Trophoblast cell (in vitro differentiated cells and primary cell): ENCODE results near the gene LRRC74B.
"Not testable (repeated sequence)": the region's sequence is repeated elsewhere in the genome, so short reads cannot be mapped to it uniquely, and the experiment has no call there.

ENCODE experiments used
- DNase-seq, 2 donors: peaks; one replicate each; pipeline ENCODE4 v3.0.0-alpha.2; 2016
- H2AFZ ChIP-seq: 2 replicates; pipeline ENCODE4 v1.6.1; 2013; ENCODE audit warnings: low read length, moderate library complexity, mild to moderate bottlenecking; ENCODE audit not compliant: insufficient read depth, poor library complexity
- H2AK5ac ChIP-seq: 2 replicates; pipeline ENCODE4 v1.6.1; 2013; ENCODE audit warnings: mild to moderate bottlenecking, low read length
- H2BK120ac ChIP-seq: 2 replicates; pipeline ENCODE4 v1.6.1; 2013; ENCODE audit warnings: low read length, mild to moderate bottlenecking, moderate library complexity; ENCODE audit not compliant: insufficient read depth, poor library complexity
- H2BK12ac ChIP-seq: 2 replicates; pipeline ENCODE4 v1.6.1; 2013; ENCODE audit warnings: mild to moderate bottlenecking, low read length, moderate library complexity
- H2BK5ac ChIP-seq: 2 replicates; pipeline ENCODE4 v1.6.1; 2013; ENCODE audit warnings: low read length, low read depth, moderate library complexity, mild to moderate bottlenecking; ENCODE audit not compliant: poor library complexity
- H3K14ac ChIP-seq: 2 replicates; pipeline ENCODE4 v1.6.1; 2013; ENCODE audit warnings: mild to moderate bottlenecking, low read length
- H3K18ac ChIP-seq: 2 replicates; pipeline ENCODE4 v1.6.1; 2013; ENCODE audit warnings: mild to moderate bottlenecking, low read length
- H3K23ac ChIP-seq: 2 replicates; pipeline ENCODE4 v1.6.1; 2013; ENCODE audit warnings: low read length
- H3K27ac ChIP-seq: 2 replicates; pipeline ENCODE4 v1.5.1; 2013; ENCODE audit warnings: low read depth, mild to moderate bottlenecking, inconsistent platforms, low read length, moderate library complexity
- H3K27me3 ChIP-seq: 2 replicates; pipeline ENCODE4 v1.6.1; 2013; ENCODE audit warnings: inconsistent platforms, mild to moderate bottlenecking, low read length, moderate library complexity; ENCODE audit not compliant: insufficient read depth
- H3K36me3 ChIP-seq, 2 experiments: 1 replicate in 1 of 2; 2 replicates in 1 of 2; pipeline ENCODE4 v1.6.1; 2013; ENCODE audit warnings: low read length in 2 of 2, mild to moderate bottlenecking in 2 of 2, moderate library complexity in 1 of 2; ENCODE audit not compliant: insufficient read depth in 2 of 2, control insufficient read depth in 1 of 2
- H3K4ac ChIP-seq: 2 replicates; pipeline ENCODE4 v1.6.1; 2013; ENCODE audit warnings: low read depth, mild to moderate bottlenecking, low read length, moderate library complexity
- H3K4me1 ChIP-seq, 2 experiments: 1 replicate in 1 of 2; 2 replicates in 1 of 2; pipeline ENCODE4 v1.6.1; 2013; ENCODE audit warnings: low read length in 2 of 2, mild to moderate bottlenecking in 2 of 2, moderate library complexity in 1 of 2; ENCODE audit not compliant: insufficient read depth in 2 of 2, control insufficient read depth in 1 of 2
- H3K4me2 ChIP-seq: 2 replicates; pipeline ENCODE4 v1.6.1; 2013; ENCODE audit warnings: inconsistent platforms, mild to moderate bottlenecking, low read length, moderate library complexity
- H3K4me3 ChIP-seq: 2 replicates; pipeline ENCODE4 v1.5.1; 2013; ENCODE audit warnings: mild to moderate bottlenecking, low read depth, low read length, inconsistent platforms
- H3K79me1 ChIP-seq: one replicate; pipeline ENCODE4 v1.6.1; 2013; ENCODE audit warnings: low read length
- H3K79me2 ChIP-seq: 2 replicates; pipeline ENCODE4 v1.6.1; 2013; ENCODE audit warnings: low read length, mild to moderate bottlenecking; ENCODE audit not compliant: control insufficient read depth, insufficient read depth, poor library complexity
- H3K9ac ChIP-seq: 2 replicates; pipeline ENCODE4 v1.6.1; 2013; ENCODE audit warnings: mild to moderate bottlenecking, low read length
- H3K9me3 ChIP-seq: 2 replicates; pipeline ENCODE4 v1.6.1; 2013; ENCODE audit warnings: low read depth, mild to moderate bottlenecking, control low read depth, inconsistent platforms, low read length; ENCODE audit not compliant: insufficient read depth
- H4K12ac ChIP-seq: 2 replicates; pipeline ENCODE4 v1.6.1; 2013; ENCODE audit warnings: low read depth, mild to moderate bottlenecking, low read length, moderate library complexity
- H4K8ac ChIP-seq: 2 replicates; pipeline ENCODE4 v1.6.1; 2013; ENCODE audit warnings: low read depth, mild to moderate bottlenecking, low read length, moderate library complexity
- H4K91ac ChIP-seq: one replicate; pipeline ENCODE4 v1.6.1; 2013; ENCODE audit warnings: low read depth, mild to moderate bottlenecking, low read length, moderate library complexity
- WGBS: extraction: QIAGEN DNeasy Blood & Tissue Kit; methylation state at CpG from one replicate; pipeline ENCODE4 v1.1.7; 2013; ENCODE audit warnings: missing lambda C conversion rate; ENCODE audit not compliant: insufficient read length, insufficient coverage; ENCODE audit errors: extremely low coverage; 5-methylcytosine and 5-hydroxymethylcytosine counted together

Gene LRRC74B

DNA sequence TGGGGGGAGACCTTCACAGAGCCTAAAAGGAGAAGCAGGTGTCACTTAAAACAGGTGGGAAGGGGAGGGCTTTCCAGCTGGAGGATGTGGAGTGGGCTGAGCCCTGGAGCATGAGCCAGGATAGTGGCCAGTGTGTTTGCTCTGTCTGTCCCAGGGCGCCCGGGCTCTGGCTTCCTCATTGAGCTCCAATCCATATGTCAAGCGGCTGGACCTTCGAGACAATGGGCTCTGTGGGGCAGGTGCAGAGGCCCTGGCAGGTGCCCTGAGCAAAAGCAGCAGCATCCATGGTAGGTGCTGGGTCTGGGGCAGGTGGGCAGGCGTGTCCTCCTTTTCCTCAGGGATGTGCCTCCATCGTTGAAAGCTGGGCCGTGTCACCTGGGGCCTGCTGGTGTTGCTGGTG is 2.0 kb downstream of the LRRC74B start:
- WGBS = no CpG with 5 or more reads among the region's 7 CpGs
- Histone ChIP-seq H3K4ac (no peak overlapping the region), H3K27me3 (no peaks in the 10 kb centered on the region), H3K79me1 (no peaks in the 10 kb centered on the region), H2AK5ac (no peak overlapping the region), H3K27ac (no peak overlapping the region), H3K79me2 (no peaks in the 10 kb centered on the region), H3K18ac (no peak overlapping the region), H3K9me3 (no peaks in the 10 kb centered on the region), H2BK120ac (no peak overlapping the region), H2BK12ac (no peak overlapping the region), H3K36me3 (no peaks in the 10 kb centered on the region), H3K23ac (no peak overlapping the region), H3K14ac (no peak overlapping the region), H2BK5ac (no peak overlapping the region), H3K4me3 (no peak overlapping the region), H4K12ac (no peak overlapping the region), H4K91ac (no peak overlapping the region), H3K4me1 (peaks cover 9 to 13% of the 10 kb centered on the region in 2 experiments), H3K9ac (no peak overlapping the region), H3K4me2 (no peak overlapping the region), H2AFZ (no peak overlapping the region), H4K8ac (no peak overlapping the region)
- DNase-seq = no peak

DNA sequence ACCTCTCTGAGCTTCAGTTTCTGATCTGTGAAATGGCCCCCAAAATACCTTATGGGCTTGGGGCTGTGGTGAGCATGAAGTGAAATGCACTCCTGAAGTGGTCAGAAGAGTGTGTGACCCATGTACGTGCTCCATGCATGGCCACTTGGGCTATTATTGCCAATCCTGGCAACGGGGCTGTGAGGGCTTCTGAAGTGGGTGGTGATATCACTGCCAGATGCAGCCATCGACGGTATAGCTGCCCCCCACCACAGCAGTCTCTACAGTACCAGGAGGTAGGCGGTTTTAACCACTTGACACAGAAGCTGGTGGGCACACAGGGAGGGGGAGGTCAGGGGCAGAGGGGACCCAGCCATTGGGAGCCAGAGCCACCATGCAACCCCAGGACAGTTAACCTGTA is 2.7 kb downstream of the LRRC74B start:
- H3K9me3 ChIP-seq, H3K27ac ChIP-seq, H2BK5ac ChIP-seq, H3K23ac ChIP-seq, H3K18ac ChIP-seq, H3K79me2 ChIP-seq, H3K9ac ChIP-seq, H3K36me3 ChIP-seq, H4K8ac ChIP-seq, DNase-seq, H3K14ac ChIP-seq, H3K4me2 ChIP-seq, H2BK120ac ChIP-seq, H3K27me3 ChIP-seq, H2AFZ ChIP-seq, H3K79me1 ChIP-seq, H2BK12ac ChIP-seq, H4K91ac ChIP-seq, H3K4me3 ChIP-seq, H4K12ac ChIP-seq, H2AK5ac ChIP-seq, H3K4ac ChIP-seq: not testable (repeated sequence)
- WGBS = no CpG with 5 or more reads among the region's 5 CpGs
- peaks cover 9 to 13% of the 10 kb centered on the region in 2 experiments for H3K4me1 ChIP-seq

DNA sequence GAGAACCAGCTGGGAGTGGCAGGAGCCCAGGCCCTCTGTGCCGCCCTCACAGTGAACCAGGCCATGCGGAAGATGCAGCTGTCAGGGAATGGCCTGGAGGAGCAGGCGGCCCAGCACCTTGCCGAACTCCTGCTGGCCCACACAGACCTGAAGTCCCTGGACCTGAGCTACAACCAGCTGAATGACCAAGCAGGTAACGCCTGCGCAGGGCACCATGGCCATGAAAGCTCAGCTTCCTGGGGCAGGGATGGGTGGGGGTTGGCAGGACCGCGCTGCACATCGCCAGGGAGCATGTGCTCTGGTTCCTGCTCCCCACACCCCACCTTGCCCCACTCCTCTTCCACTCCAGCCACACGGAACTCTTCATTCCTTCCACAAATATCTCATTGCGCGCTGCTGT is 3.2 kb downstream of the LRRC74B start:
- no CpG with 5 or more reads among the region's 12 CpGs for WGBS
- DNase-seq, H3K9ac ChIP-seq: not testable (repeated sequence)

DNA sequence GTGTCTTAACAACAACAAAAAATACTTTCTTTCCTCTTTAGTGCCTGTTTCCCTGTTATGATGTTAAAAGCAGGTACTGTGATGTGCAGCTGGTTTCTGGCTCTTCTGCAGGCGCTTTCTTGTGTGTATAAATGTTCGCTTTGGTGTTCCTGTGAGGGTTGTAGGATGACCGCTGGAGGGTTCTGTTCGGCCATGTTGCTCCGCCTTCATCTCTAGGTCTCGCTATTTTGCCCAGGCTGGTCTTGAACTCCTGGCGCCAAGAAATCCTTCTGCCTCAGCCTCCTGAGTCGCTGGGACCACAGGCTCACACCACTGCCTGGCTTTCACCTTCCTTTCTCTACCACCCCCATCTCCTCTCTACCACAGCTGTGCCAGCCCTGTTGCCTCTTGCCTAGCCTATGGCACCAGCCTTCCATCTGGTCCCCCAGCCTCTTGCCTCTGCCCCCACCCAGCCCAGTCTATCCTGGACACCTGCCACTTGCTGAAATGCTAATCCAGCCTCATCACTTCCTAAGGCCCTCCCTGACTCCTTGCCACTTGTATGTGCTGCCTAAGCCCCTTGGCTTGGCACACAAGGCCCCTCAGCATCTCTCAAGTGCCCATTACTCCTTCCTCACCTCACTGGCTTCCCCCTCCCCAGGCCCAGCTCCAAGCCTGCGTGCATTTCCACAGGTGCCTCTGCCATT is 5.5 kb downstream of the LRRC74B start:
- no peaks in the 10 kb centered on the region for H3K79me2 ChIP-seq
- no peaks in the 10 kb centered on the region for H3K9me3 ChIP-seq
- H3K23ac ChIP-seq = no peak overlapping the region
- H3K9ac ChIP-seq = no peak overlapping the region
- H3K4me2 ChIP-seq = no peak overlapping the region
- H3K4me3 ChIP-seq = no peak overlapping the region
- H3K27me3 ChIP-seq = no peaks in the 10 kb centered on the region
- peaks cover 4 to 7% of the 10 kb centered on the region in 2 experiments for H3K4me1 ChIP-seq
- no peak overlapping the region for H4K8ac ChIP-seq
- H3K14ac ChIP-seq = no peak overlapping the region
- no peak overlapping the region for H2BK120ac ChIP-seq
- no peak for DNase-seq
- H2AK5ac ChIP-seq = no peak overlapping the region
- no peaks in the 10 kb centered on the region for H3K79me1 ChIP-seq
- H4K91ac ChIP-seq = no peak overlapping the region
- H3K27ac ChIP-seq = no peak overlapping the region
- H2AFZ ChIP-seq = no peak overlapping the region
- no CpG with 5 or more reads among the region's 9 CpGs for WGBS
- no peak overlapping the region for H4K12ac ChIP-seq
- H3K36me3 ChIP-seq = no peaks in the 10 kb centered on the region
- no peak overlapping the region for H3K18ac ChIP-seq
- H3K4ac ChIP-seq = no peak overlapping the region
- no peak overlapping the region for H2BK12ac ChIP-seq
- no peak overlapping the region for H2BK5ac ChIP-seq

More for the DNA sequence above, 3.2 kb downstream of the LRRC74B start:
- H2BK5ac ChIP-seq, H3K27me3 ChIP-seq, H3K18ac ChIP-seq, H4K8ac ChIP-seq, H3K9me3 ChIP-seq, H3K14ac ChIP-seq, H3K27ac ChIP-seq, H3K23ac ChIP-seq, H3K36me3 ChIP-seq, H3K79me2 ChIP-seq, H3K4ac ChIP-seq, H2BK120ac ChIP-seq, H2AFZ ChIP-seq, H3K4me2 ChIP-seq, H3K4me3 ChIP-seq, H4K91ac ChIP-seq, H4K12ac ChIP-seq, H2BK12ac ChIP-seq, H3K79me1 ChIP-seq, H2AK5ac ChIP-seq: not testable (repeated sequence)
- H3K4me1 ChIP-seq = peaks cover 9 to 13% of the 10 kb centered on the region in 2 experiments
